SIG-M5 treated with dmso at 0.1 percent for 504 hours (cell line): ENCODE measurements around the gene KIAA1191.
"Not testable (repeated sequence)": the region's sequence is repeated elsewhere in the genome, so short reads cannot be mapped to it uniquely, and the experiment has no call there.

Experiments
- DNase-seq: peaks from one replicate; lab custom pipeline; 2025; ENCODE audit not compliant: unreplicated experiment; lab: John Stamatoyannopoulos, UW

Gene KIAA1191

GRCh38 chr5:176361437-176362232 is at the start of gene KIAA1191:
TSS of gene KIAA1191 (minus strand) at chr5:176361764. CDS start at chr5:176359508, 2,256 bp downstream.
- DNase-seq: peak; percentile 93

GRCh38 chr5:176410486-176411180 is 49.1 kb upstream of the KIAA1191 start:
- DNase-seq: no peak

GRCh38 chr5:176409765-176410164 is 48.2 kb upstream of the KIAA1191 start:
- no peak for DNase-seq

GRCh38 chr5:176408590-176408989 is 47.0 kb upstream of the KIAA1191 start:
- DNase-seq: no peak

- DNase-seq: not testable (repeated sequence)
These were observed 46.6 kb upstream of the KIAA1191 start for GRCh38 chr5:176408252-176408573.

GRCh38 chr5:176407456-176408251 is 46.1 kb upstream of the KIAA1191 start:
- no peak for DNase-seq

GRCh38 chr5:176406436-176407052 is 45.0 kb upstream of the KIAA1191 start:
- DNase-seq: no peak

GRCh38 chr5:176405656-176406435 is 44.3 kb upstream of the KIAA1191 start:
- no peak for DNase-seq

- no peak for DNase-seq
These were observed 40.0 kb upstream of the KIAA1191 start for GRCh38 chr5:176401281-176402205.

- DNase-seq: no peak
These were observed 39.0 kb upstream of the KIAA1191 start for GRCh38 chr5:176400382-176401156.

GRCh38 chr5:176397736-176398420 is 36.3 kb upstream of the KIAA1191 start:
- DNase-seq: no peak

- DNase-seq: no peak
These were observed 34.8 kb upstream of the KIAA1191 start for GRCh38 chr5:176396330-176396729.

- no peak for DNase-seq
These were observed 33.5 kb upstream of the KIAA1191 start for GRCh38 chr5:176394881-176395675.

GRCh38 chr5:176394096-176394495 is 32.5 kb upstream of the KIAA1191 start:
- DNase-seq: no peak

- no peak for DNase-seq
These were observed 31.0 kb upstream of the KIAA1191 start for GRCh38 chr5:176392526-176392925.

- peak; percentile 86 for DNase-seq
These were observed 30.4 kb upstream of the KIAA1191 start for GRCh38 chr5:176391999-176392398.

GRCh38 chr5:176391479-176391878 is 29.9 kb upstream of the KIAA1191 start:
- DNase-seq: no peak
